Activated CD4-positive, alpha-beta T cell treated with anti-CD3 and anti-CD28 coated beads for 4 hours (primary cell): ENCODE results near the gene CDH4.

Experiments
- DNase-seq, 2 donors: peaks; one replicate each; pipeline ENCODE4 v3.0.0-alpha.2; 2020

Gene CDH4

GRCh38 chr20:61861054-61861841, 609.2 kb downstream of the CDH4 start:
- DNase-seq, result no peak

GRCh38 chr20:61861858-61862257, 609.8 kb downstream of the CDH4 start:
- DNase-seq, result no peak

GRCh38 chr20:61862881-61863280, 610.8 kb downstream of the CDH4 start:
- DNase-seq, result no peak

- no peak for DNase-seq
These were observed 612.4 kb downstream of the CDH4 start for GRCh38 chr20:61864481-61864880.

- no peak for DNase-seq
These were observed 613.3 kb downstream of the CDH4 start for GRCh38 chr20:61865353-61865752.

- no peak for DNase-seq
These were observed 614.1 kb downstream of the CDH4 start for GRCh38 chr20:61866165-61866564.

GRCh38 chr20:61868006-61868405, 615.9 kb downstream of the CDH4 start:
- DNase-seq, result no peak

GRCh38 chr20:61868466-61869090, 616.5 kb downstream of the CDH4 start:
- DNase-seq, result no peak

GRCh38 chr20:61869750-61870507, 617.9 kb downstream of the CDH4 start:
- DNase-seq, result no peak

- no peak for DNase-seq
These were observed 619.1 kb downstream of the CDH4 start for GRCh38 chr20:61871160-61871559.

- DNase-seq, result no peak
These were observed 619.9 kb downstream of the CDH4 start for GRCh38 chr20:61871913-61872312.

- no peak for DNase-seq
These were observed 620.4 kb downstream of the CDH4 start for GRCh38 chr20:61872371-61872900.

GRCh38 chr20:61873651-61874420, 621.8 kb downstream of the CDH4 start:
- no peak for DNase-seq

GRCh38 chr20:61874421-61875068, 622.5 kb downstream of the CDH4 start:
- DNase-seq, result no peak

- no peak for DNase-seq
These were observed 623.3 kb downstream of the CDH4 start for GRCh38 chr20:61875221-61875885.

GRCh38 chr20:61875996-61876395, 623.9 kb downstream of the CDH4 start:
- no peak for DNase-seq

- DNase-seq, result no peak
These were observed 625.1 kb downstream of the CDH4 start for GRCh38 chr20:61876952-61877728.

GRCh38 chr20:61877776-61878477, 625.9 kb downstream of the CDH4 start:
- DNase-seq, result no peak

- no peak for DNase-seq
These were observed 626.6 kb downstream of the CDH4 start for GRCh38 chr20:61878478-61879302.
